Psoas muscle (tissue), 8 donors: Measurements from ENCODE around the gene ESRRA. TPM values are rescaled to one million over a fixed set of nuclear protein-coding genes. Genes with fewer than 3 reads are reported as not detected.

Experiments used
- ATAC-seq, 4 donors: fragments of 200-7000 bp; cut with Tn5 transposase; one replicate each; pipeline ENCODE4 v1.9.1; 2020; ENCODE audit warnings: moderate library complexity in 3 of 4, mild to moderate bottlenecking in 2 of 4
- DNase-seq, 2 donors: peaks; one replicate each; pipeline ENCODE4 v3.0.0-alpha.2; 2020
- H3K27ac ChIP-seq: fragments of 200-600 bp; one replicate; pipeline ENCODE4 v1.8.0; 2022
- H3K27me3 ChIP-seq, 3 donors: fragments of 200-600 bp in 1 of 3; one replicate each; pipeline versions ENCODE4 v1.6.1 to v1.8.0; 2013 to 2022; ENCODE audit warnings: low read length in 2 of 3, mild to moderate bottlenecking in 2 of 3, moderate library complexity in 1 of 3; ENCODE audit not compliant: insufficient read depth in 3 of 3
- H3K36me3 ChIP-seq, 2 donors: fragments of 200-600 bp in 1 of 2; one replicate each; pipeline versions ENCODE4 v1.6.1 to v1.8.0; 2013 to 2022; ENCODE audit warnings: low read depth in 1 of 2, mild to moderate bottlenecking in 1 of 2, moderate library complexity in 1 of 2; ENCODE audit not compliant: insufficient read depth in 1 of 2
- H3K4me1 ChIP-seq: fragments of 200-600 bp; one replicate; pipeline ENCODE4 v1.8.0; 2022
- H3K4me3 ChIP-seq: fragments of 200-600 bp; one replicate; pipeline ENCODE4 v1.8.0; 2022; ENCODE audit warnings: mild to moderate bottlenecking
- H3K9me3 ChIP-seq: fragments of 200-600 bp; one replicate; pipeline ENCODE4 v1.8.0; 2022
- WGBS, 3 donors: extraction: QIAGEN DNeasy Blood & Tissue Kit; methylation state at CpG; one replicate each; pipeline versions ENCODE4 v1.1.6 to v1.1.7; 2013; 5-methylcytosine and 5-hydroxymethylcytosine counted together
- intact Hi-C, 2 donors: fragments of 100-400 bp; cut with DNase I; formaldehyde crosslinking; loops; one replicate each; pipeline versions ENCODE4 v1.11.0 to v1.14.2; 2022
- polyA plus RNA-seq, 3 donors: library from polyadenylated mRNA; stranded (reverse); fragments of 200-250 nt; gene quantifications; one replicate each; pipeline ENCODE4 v1.2.3, GENCODE V29; 2013
- total RNA-seq, 4 donors: library from RNA; stranded (reverse); fragmentation: NEBNext Ultra II Directional in 2 of 4; extraction: Animal tissue kit (Norgen Biotek cat#: 25700) in 2 of 4; gene quantifications; one replicate each; pipeline versions ENCODE4 v1.2.1 to v1.2.4, GENCODE V29; 2021 to 2023
- TF ChIP-seq, protein P1 (sequence below): fragments of 200-600 bp; IDR thresholded peaks from one replicate; pipeline ENCODE4 v1.8.0; 2022; ENCODE audit warnings: antibody characterized with exemption
- donor health status: healthy with polysubstance abuse.
- donor health status: DM: no; HTN: no; CAD: no; lungs with moderate emphysema.
- donor health status: Bipolar disorder and iron deficiency.
- donor health status: healthy.
- donor health status: DM: yes; HTN: yes; CAD: no.
- donor health status: DM: no; HTN: no; CAD: no.
- donor health status: DM: no; HTN: no; CAD: no.
- donor health status: DM: yes; HTN: yes; CAD: no.

ESRRA gene
- total and polyA plus RNA-seq, 7 donors: 104 to 362 (median 261) TPM

GRCh38 chr11:64304032-64304315 lies 1.4 kb upstream of the ESRRA start:
- TF ChIP-seq, protein P1, sequence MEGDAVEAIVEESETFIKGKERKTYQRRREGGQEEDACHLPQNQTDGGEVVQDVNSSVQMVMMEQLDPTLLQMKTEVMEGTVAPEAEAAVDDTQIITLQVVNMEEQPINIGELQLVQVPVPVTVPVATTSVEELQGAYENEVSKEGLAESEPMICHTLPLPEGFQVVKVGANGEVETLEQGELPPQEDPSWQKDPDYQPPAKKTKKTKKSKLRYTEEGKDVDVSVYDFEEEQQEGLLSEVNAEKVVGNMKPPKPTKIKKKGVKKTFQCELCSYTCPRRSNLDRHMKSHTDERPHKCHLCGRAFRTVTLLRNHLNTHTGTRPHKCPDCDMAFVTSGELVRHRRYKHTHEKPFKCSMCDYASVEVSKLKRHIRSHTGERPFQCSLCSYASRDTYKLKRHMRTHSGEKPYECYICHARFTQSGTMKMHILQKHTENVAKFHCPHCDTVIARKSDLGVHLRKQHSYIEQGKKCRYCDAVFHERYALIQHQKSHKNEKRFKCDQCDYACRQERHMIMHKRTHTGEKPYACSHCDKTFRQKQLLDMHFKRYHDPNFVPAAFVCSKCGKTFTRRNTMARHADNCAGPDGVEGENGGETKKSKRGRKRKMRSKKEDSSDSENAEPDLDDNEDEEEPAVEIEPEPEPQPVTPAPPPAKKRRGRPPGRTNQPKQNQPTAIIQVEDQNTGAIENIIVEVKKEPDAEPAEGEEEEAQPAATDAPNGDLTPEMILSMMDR: no peak
- DNase-seq: no peak
- ATAC-seq: no peak
- Histone ChIP-seq H3K36me3 (peaks cover 5 to 8% of the 10 kb centered on the region in 2 donors), H3K4me3 (peak overlapping the region; percentile 87), H3K27me3 (peaks cover 0 to 28% (median 4%) of the 10 kb centered on the region in 3 donors), H3K4me1 (peaks cover 35% of the 10 kb centered on the region), H3K27ac (peak overlapping the region; percentile 90), H3K9me3 (no peaks in the 10 kb centered on the region)
- intact Hi-C loops: loop anchor here (5.0 kb wide), 2 partner anchors 52 to 97 kb away; partner anchors contain the start of genes FERMT3 (in 1 of the 2) and PLCB3 (in 1 of the 2)
- whole genome bisulfite sequencing, 3 donors: 52 to 59% (median 57%) methylated on average over 5 of the region's 5 CpGs

- Histone ChIP-seq H3K4me3 (peak overlapping the region; percentile 87), H3K9me3 (no peaks in the 10 kb centered on the region), H3K4me1 (peaks cover 32% of the 10 kb centered on the region), H3K27ac (peak overlapping the region; percentile 90), H3K27me3 (peaks cover 0 to 23% (median 4%) of the 10 kb centered on the region in 3 donors), H3K36me3 (peaks cover 5 to 8% of the 10 kb centered on the region in 2 donors)
- ATAC-seq (peak; percentile 56 to 73 (median 64)), DNase-seq (peak; percentile 94 to 96)
- TF ChIP-seq, protein P1: peak; percentile 83
- WGBS, 3 donors: 0 to 1% (median 1%) methylated on average over 46 of the region's 46 CpGs
- intact Hi-C loops: loop anchor here (5.0 kb wide), 2 partner anchors 52 to 97 kb away; partner anchors contain the start of genes FERMT3 (in 1 of the 2) and PLCB3 (in 1 of the 2)
Measured at GRCh38 chr11:64304316-64305072, 830 bp upstream of the ESRRA start.

- ATAC-seq (peak; percentile 7 to 42 (median 30)), DNase-seq (peak; percentile 71 to 82)
- Histone ChIP-seq H3K27me3 (peaks cover 0 to 9% (median 0%) of the 10 kb centered on the region in 3 donors), H3K4me1 (peaks cover 18% of the 10 kb centered on the region), H3K9me3 (no peaks in the 10 kb centered on the region), H3K36me3 (peaks cover 5 to 8% of the 10 kb centered on the region in 2 donors), H3K4me3 (peak overlapping the region; percentile 87), H3K27ac (peak overlapping the region; percentile 90)
- intact Hi-C loops: no loop called here
- TF ChIP-seq, protein P1: peak; percentile 19
- WGBS, 3 donors: 1% methylated on average over 47 to 71 of the region's 71 CpGs
Measured at GRCh38 chr11:64305691-64306562, 603 bp downstream of the ESRRA start.

GRCh38 chr11:64306563-64306875 lies 1.2 kb downstream of the ESRRA start:
- TF ChIP-seq, protein P1: no peak
- Histone ChIP-seq H3K36me3 (peaks cover 5 to 8% of the 10 kb centered on the region in 2 donors), H3K27me3 (peaks cover 0 to 9% (median 0%) of the 10 kb centered on the region in 3 donors), H3K4me3 (peak overlapping the region; percentile 87), H3K4me1 (peaks cover 18% of the 10 kb centered on the region), H3K9me3 (no peaks in the 10 kb centered on the region), H3K27ac (peak overlapping the region; percentile 90)
- intact Hi-C loops: no loop called here
- no peak for DNase-seq
- 28 to 37% (median 32%) methylated on average over 9 of the region's 9 CpGs for WGBS, 3 donors
- no peak for ATAC-seq
